ENCODE results near the gene ADAM12. TPM values are rescaled to one million over a fixed set of nuclear protein-coding genes. Genes with fewer than 3 reads are reported as not detected.
"Not testable (repeated sequence)": the region's sequence is repeated elsewhere in the genome, so short reads cannot be mapped to it uniquely, and the experiment has no call there.

ADAM12 gene
- total and polyA plus RNA-seq, 8 donors: 0.03 to 3.7 (median 0.15) TPM

DNA sequence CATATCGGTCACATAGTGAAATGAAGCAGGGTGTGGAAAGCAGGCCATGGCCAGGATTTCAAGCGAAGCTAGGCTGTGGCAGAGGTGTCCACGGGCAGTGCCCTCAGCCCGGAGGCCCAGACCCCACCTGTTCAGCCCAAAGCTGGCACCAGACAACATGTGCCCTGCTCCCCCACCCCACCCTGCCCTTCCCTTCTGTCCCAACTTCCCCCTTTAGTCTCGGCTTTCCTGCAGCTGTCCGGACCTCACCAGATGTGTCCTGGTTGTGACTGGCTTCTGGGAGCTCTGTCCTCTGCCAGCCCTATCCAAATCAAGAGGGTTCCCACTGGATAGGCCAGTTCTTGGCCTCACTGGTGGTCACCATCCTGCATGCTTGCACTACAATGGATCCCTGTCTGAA, 37.3 kb downstream of the ADAM12 start:
- H3K27me3 ChIP-seq: no peaks in the 10 kb centered on the region
- 72% methylated on average over 6 of the region's 6 CpGs for WGBS, 2 donors
- H3K27ac ChIP-seq: no peak overlapping the region
- ATAC-seq (no peak), DNase-seq (no peak), FAIRE-seq (no peak)
- TF ChIP-seq, protein P1, sequence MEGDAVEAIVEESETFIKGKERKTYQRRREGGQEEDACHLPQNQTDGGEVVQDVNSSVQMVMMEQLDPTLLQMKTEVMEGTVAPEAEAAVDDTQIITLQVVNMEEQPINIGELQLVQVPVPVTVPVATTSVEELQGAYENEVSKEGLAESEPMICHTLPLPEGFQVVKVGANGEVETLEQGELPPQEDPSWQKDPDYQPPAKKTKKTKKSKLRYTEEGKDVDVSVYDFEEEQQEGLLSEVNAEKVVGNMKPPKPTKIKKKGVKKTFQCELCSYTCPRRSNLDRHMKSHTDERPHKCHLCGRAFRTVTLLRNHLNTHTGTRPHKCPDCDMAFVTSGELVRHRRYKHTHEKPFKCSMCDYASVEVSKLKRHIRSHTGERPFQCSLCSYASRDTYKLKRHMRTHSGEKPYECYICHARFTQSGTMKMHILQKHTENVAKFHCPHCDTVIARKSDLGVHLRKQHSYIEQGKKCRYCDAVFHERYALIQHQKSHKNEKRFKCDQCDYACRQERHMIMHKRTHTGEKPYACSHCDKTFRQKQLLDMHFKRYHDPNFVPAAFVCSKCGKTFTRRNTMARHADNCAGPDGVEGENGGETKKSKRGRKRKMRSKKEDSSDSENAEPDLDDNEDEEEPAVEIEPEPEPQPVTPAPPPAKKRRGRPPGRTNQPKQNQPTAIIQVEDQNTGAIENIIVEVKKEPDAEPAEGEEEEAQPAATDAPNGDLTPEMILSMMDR (IDR thresholded peaks at IDR 0.05): no peak
- no peaks in the 10 kb centered on the region for H3K4me1 ChIP-seq
- intact Hi-C loops (cut with DNase I): no loop called here
- H3K36me3 ChIP-seq: no peaks in the 10 kb centered on the region
- no peaks in the 10 kb centered on the region for H3K9me3 ChIP-seq
- no peak overlapping the region for H3K4me3 ChIP-seq

DNA sequence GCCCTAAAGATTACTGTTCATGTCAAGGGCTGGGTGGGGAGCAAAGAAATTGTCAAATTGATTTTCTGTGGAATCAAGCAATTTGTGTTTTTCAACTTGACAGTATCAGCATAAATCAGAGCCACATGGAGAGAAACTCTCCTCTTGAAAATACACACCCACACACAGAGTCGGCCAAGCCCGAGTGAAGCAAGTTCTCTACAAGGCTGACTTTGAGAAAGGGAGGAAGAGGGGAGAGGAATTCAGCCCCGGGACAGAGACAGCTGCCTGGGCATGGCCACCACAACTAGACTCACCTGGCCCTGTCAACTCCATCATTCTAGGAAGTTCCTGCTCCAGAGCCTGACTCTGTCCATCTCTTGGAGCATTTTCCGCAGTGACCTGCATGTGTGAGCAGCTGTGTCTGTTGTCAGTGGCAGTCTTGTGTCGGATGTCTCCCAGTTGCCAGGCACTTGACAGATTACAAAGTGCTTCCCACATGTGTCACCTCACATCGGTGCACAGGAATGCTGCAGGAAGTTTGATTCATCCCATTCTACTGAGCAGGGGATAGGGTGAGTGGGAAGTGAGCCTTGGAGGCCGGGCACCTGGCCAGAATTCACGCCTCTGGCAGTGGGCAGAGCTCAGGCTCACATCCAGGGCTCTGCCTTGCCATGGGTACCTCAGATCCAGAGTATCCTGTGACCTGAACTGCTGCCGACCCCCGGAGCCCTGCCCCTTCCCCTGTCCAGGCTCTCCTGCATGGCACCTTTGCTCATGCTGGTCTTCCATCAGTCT, 37.9 kb downstream of the ADAM12 start:
- no peaks in the 10 kb centered on the region for H3K4me1 ChIP-seq
- intact Hi-C loops (cut with DNase I): no loop called here
- no peak overlapping the region for H3K27ac ChIP-seq
- H3K27me3 ChIP-seq: no peaks in the 10 kb centered on the region
- ATAC-seq (peak in 3 of 4 donors; percentile 15 to 64 (median 61)), FAIRE-seq (no peak), DNase-seq (peak in 1 of 6 donors; percentile 13)
- WGBS, 2 donors: 32 to 47% methylated on average over 10 of the region's 10 CpGs
- TF ChIP-seq, protein P1 (IDR thresholded peaks at IDR 0.05): no peak
- H3K9me3 ChIP-seq: no peaks in the 10 kb centered on the region
- no peak overlapping the region for H3K4me3 ChIP-seq
- no peaks in the 10 kb centered on the region for H3K36me3 ChIP-seq

DNA sequence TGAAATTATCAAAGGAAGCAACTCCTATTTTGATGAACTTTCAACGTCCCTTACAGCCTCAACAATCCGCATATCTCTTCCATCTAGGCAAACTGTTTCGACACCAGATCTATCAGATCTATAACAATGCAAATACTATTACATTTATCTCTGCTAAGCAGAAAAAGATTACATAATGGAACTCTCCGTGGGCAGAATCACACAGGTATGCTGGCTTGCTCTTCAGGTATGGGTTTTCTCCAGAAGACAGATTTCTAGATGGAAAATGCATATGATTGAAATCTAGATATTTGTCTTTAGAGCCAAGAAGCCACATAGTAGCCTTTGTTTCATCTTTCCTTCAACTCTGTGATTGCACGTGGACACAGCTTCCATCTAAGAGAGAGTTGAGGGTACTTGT, 38.6 kb downstream of the ADAM12 start:
- Histone ChIP-seq H3K4me3 (no peak overlapping the region), H3K27me3 (no peaks in the 10 kb centered on the region), H3K4me1 (no peaks in the 10 kb centered on the region), H3K36me3 (no peaks in the 10 kb centered on the region), H3K9me3 (no peaks in the 10 kb centered on the region), H3K27ac (no peak overlapping the region)
- ATAC-seq: no peak
- no peak for DNase-seq
- FAIRE-seq: no peak
- intact Hi-C loops (cut with DNase I): no loop called here
- 35 to 39% methylated on average over 5 of the region's 5 CpGs for WGBS, 2 donors
- TF ChIP-seq, protein P1 (IDR thresholded peaks at IDR 0.05): no peak

DNA sequence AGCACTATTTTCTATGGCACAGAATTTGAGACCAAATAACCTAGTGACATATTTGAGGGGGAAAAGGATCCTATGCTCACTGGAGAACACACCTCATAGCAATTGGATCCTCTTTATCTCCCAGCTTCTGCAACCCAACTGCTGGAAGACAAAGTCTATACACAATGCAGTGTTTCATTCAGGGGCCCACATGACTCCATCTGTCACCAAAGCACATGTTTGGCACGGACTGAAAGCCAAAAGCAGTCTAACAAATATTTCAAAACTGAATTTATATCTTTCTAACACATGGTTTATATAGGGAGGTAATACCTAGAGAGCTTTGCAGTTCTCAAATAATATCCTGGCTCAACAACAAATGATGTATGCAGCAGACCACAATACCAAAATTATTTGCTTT, 39.2 kb downstream of the ADAM12 start:
- Histone ChIP-seq H3K4me3 (no peak overlapping the region), H3K9me3 (no peaks in the 10 kb centered on the region), H3K36me3 (no peaks in the 10 kb centered on the region), H3K27ac (no peak overlapping the region), H3K4me1 (no peaks in the 10 kb centered on the region), H3K27me3 (no peaks in the 10 kb centered on the region)
- FAIRE-seq (no peak), ATAC-seq (no peak), DNase-seq (no peak)
- TF ChIP-seq, protein P1 (IDR thresholded peaks at IDR 0.05): no peak
- 16 to 22% methylated on average over 1 of the region's 1 CpG for WGBS, 2 donors
- intact Hi-C loops (cut with DNase I): no loop called here

DNA sequence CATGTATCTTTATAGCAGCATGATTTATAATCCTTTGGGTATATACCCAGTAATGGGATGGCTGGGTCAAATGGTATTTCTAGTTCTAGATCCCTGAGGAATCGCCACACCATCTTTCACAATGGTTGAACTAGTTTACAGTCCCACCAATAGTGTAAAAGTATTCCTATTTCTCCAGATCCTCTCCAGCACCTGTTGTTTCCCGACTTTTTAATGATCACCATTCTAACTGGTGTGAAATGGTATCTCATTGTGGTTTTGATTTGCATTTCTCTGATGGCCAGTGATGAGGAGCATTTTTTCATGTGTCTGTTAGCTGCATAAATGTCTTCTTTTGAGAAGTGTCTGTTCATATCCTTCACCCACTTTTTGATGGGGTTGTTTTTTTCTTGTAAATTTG, 44.8 kb downstream of the ADAM12 start:
- FAIRE-seq; ATAC-seq; intact Hi-C loops (cut with DNase I): not testable (repeated sequence)

More for the DNA sequence above, 44.8 kb downstream of the ADAM12 start:
- not testable (repeated sequence) for DNase-seq, H3K4me1 ChIP-seq, H3K36me3 ChIP-seq, H3K9me3 ChIP-seq, H3K27ac ChIP-seq, H3K27me3 ChIP-seq, H3K4me3 ChIP-seq
- WGBS, 2 donors: 64 to 66% methylated on average over 2 of the region's 2 CpGs
